WTC11 (cell line): Measurements from ENCODE around the gene ZNF81. TPM values are rescaled to one million over a fixed set of nuclear protein-coding genes. Genes with fewer than 3 reads are reported as not detected.

ENCODE experiments used
- ATAC-seq: fragments of 200-7000 bp; cut with Tn5 transposase; 2 replicates; pipeline ENCODE4 v1.10.0; 2021; ENCODE audit warnings: mild to moderate bottlenecking, moderate library complexity
- CTCF ChIA-PET: fragments of 300-600 bp; sonication (Branson Sonifier 250); formaldehyde crosslinking; loops from one replicate; lab custom pipeline; 2021; ENCODE audit warnings: antibody characterized with exemption; lab: Charles Lee
- POLR2A ChIA-PET: fragments of 350-600 bp; sonication (Branson Sonifier 250); formaldehyde crosslinking; loops from one replicate; lab custom pipeline; 2021; ENCODE audit warnings: antibody characterized with exemption; lab: Charles Lee
- DNase-seq: peaks from one replicate; pipeline ENCODE4 v3.0.0; 2021; ENCODE audit warnings: low spot score
- H3K27ac Mint-ChIP-seq: 2 replicates; pipeline ENCODE4 v1.8.0; 2021; ENCODE audit warnings: mixed read lengths
- H3K27me3 Mint-ChIP-seq: 2 replicates; pipeline ENCODE4 v1.8.0; 2021; ENCODE audit warnings: low read depth, mild to moderate bottlenecking, moderate library complexity, mixed read lengths
- H3K36me3 Mint-ChIP-seq: 2 replicates; pipeline ENCODE4 v1.8.0; 2021; ENCODE audit warnings: mixed read lengths
- H3K4me1 Mint-ChIP-seq: 2 replicates; pipeline ENCODE4 v1.8.0; 2022; ENCODE audit warnings: mixed read lengths
- H3K4me3 Mint-ChIP-seq: 2 replicates; pipeline ENCODE4 v1.8.0; 2021; ENCODE audit warnings: mild to moderate bottlenecking, moderate library complexity, mixed read lengths
- H3K9me3 Mint-ChIP-seq: 2 replicates; pipeline ENCODE4 v1.8.0; 2021; ENCODE audit warnings: mixed read lengths
- ATF6 ChIP-seq: sonication (generic); formaldehyde crosslinking; IDR thresholded peaks from 2 replicates; pipeline ENCODE4 v1.8.1; 2023; ENCODE audit warnings: mild to moderate bottlenecking, missing genetic modification reagents
- CDX4 ChIP-seq: fragments of 250-450 bp; sonication (Bioruptor Pico); IDR thresholded peaks from 2 replicates; pipeline ENCODE4 v1.9.0; 2021; ENCODE audit warnings: moderate library complexity, mild to moderate bottlenecking, inconsistent platforms, borderline replicate concordance
- CREM ChIP-seq: sonication (generic); formaldehyde crosslinking; IDR thresholded peaks from 2 replicates; pipeline ENCODE4 v1.8.1; 2022; ENCODE audit warnings: mild to moderate bottlenecking, missing genetic modification reagents, moderate library complexity
- FOXP4 ChIP-seq: sonication (generic); formaldehyde crosslinking; IDR thresholded peaks from 2 replicates; pipeline ENCODE4 v1.8.0; 2022; ENCODE audit warnings: mild to moderate bottlenecking, missing genetic modification reagents
- HMGXB4 ChIP-seq: sonication (generic); formaldehyde crosslinking; IDR thresholded peaks from 2 replicates; pipeline ENCODE4 v1.8.1; 2023; ENCODE audit warnings: mild to moderate bottlenecking, moderate library complexity, missing genetic modification reagents
- JUN ChIP-seq: sonication (generic); formaldehyde crosslinking; IDR thresholded peaks from 2 replicates; pipeline ENCODE4 v1.8.0; 2023; ENCODE audit warnings: mild to moderate bottlenecking, missing genetic modification reagents
- NR1H2 ChIP-seq: sonication (generic); formaldehyde crosslinking; IDR thresholded peaks from 2 replicates; pipeline ENCODE4 v1.9.0; 2021; ENCODE audit warnings: mild to moderate bottlenecking, moderate library complexity, missing genetic modification reagents
- PREB ChIP-seq: sonication (generic); formaldehyde crosslinking; IDR thresholded peaks from 2 replicates; pipeline ENCODE4 v1.8.1; 2022; ENCODE audit warnings: mild to moderate bottlenecking, missing genetic modification reagents, moderate library complexity, borderline replicate concordance
- PRRX2 ChIP-seq: fragments of 250-450 bp; sonication (Bioruptor Pico); IDR thresholded peaks from 2 replicates; pipeline ENCODE4 v1.8.0; 2021; ENCODE audit warnings: mild to moderate bottlenecking
- RORB ChIP-seq: fragments of 250-450 bp; sonication (Bioruptor Pico); IDR thresholded peaks from 2 replicates; pipeline ENCODE4 v1.9.0; 2021; ENCODE audit warnings: mild to moderate bottlenecking
- SP1 ChIP-seq: sonication (generic); formaldehyde crosslinking; conservative IDR thresholded peaks from 2 replicates; pipeline ENCODE4 v1.8.1; 2022; ENCODE audit warnings: missing genetic modification reagents
- STAT6 ChIP-seq: sonication (generic); formaldehyde crosslinking; conservative IDR thresholded peaks from 2 replicates; pipeline ENCODE4 v1.8.1; 2023; ENCODE audit warnings: mild to moderate bottlenecking, low read depth, missing genetic modification reagents, moderate library complexity
- ZNF121 ChIP-seq: sonication (generic); formaldehyde crosslinking; IDR thresholded peaks from 2 replicates; pipeline ENCODE4 v1.8.0; 2023; ENCODE audit warnings: missing genetic modification reagents
- ZNF219 ChIP-seq: sonication (generic); formaldehyde crosslinking; IDR thresholded peaks from 2 replicates; pipeline ENCODE4 v1.8.0; 2023; ENCODE audit warnings: missing genetic modification reagents, mild to moderate bottlenecking, borderline replicate concordance
- ZNF281 ChIP-seq: sonication (generic); formaldehyde crosslinking; IDR thresholded peaks from 2 replicates; pipeline ENCODE4 v1.8.0; 2023; ENCODE audit warnings: mild to moderate bottlenecking, missing genetic modification reagents
- ZNF416 ChIP-seq: fragments of 250-450 bp; sonication (Bioruptor Pico); IDR thresholded peaks from 2 replicates; pipeline ENCODE4 v1.9.0; 2021; ENCODE audit warnings: mild to moderate bottlenecking, inconsistent platforms
- ZNF512 ChIP-seq: sonication (generic); formaldehyde crosslinking; IDR thresholded peaks from 2 replicates; pipeline ENCODE4 v1.8.1; 2022; ENCODE audit warnings: missing genetic modification reagents, borderline replicate concordance
- ZSCAN18 ChIP-seq: fragments of 250-450 bp; sonication (Bioruptor Pico); IDR thresholded peaks from 2 replicates; pipeline ENCODE4 v2.1.2; 2022; ENCODE audit warnings: mild to moderate bottlenecking, moderate library complexity
- total RNA-seq: library from RNA; stranded (reverse); gene quantifications from 3 replicates; pipeline ENCODE4 v1.2.3, GENCODE V29; 2021

The ZNF81 gene
- total RNA-seq, 1 experiment from 2014 or later, result 12.0 TPM

GRCh38 chrX:47817897-47818296, 18.8 kb upstream of the ZNF81 start:
- ChIA-PET POLR2A (no interaction called here), CTCF (interaction anchor here (1.6 kb wide), 1 partner anchor 14 kb away, joined by 4 read pairs; no protein-coding TSS in a partner anchor)
- Mint-ChIP-seq H3K27ac (peak overlapping the region; percentile 16; the same call in 1 of the 2 replicates), H3K9me3 (peaks cover 28% of the 10 kb centered on the region), H3K4me3 (no peak overlapping the region), H3K4me1 (peaks cover 37% of the 10 kb centered on the region), H3K27me3 (no peaks in the 10 kb centered on the region; the same call in 1 of the 2 replicates), H3K36me3 (peaks cover 31% of the 10 kb centered on the region)
- TF ChIP-seq NR1H2 (CRISPR knock-in tag) (no peak), HMGXB4 (CRISPR knock-in tag) (no peak), ZNF281 (CRISPR knock-in tag) (no peak), CDX4 (CRISPR knock-in tag) (no peak), ZNF416 (CRISPR knock-in tag) (no peak), ATF6 (CRISPR knock-in tag) (no peak), ZNF512 (CRISPR knock-in tag) (no peak), FOXP4 (no peak), RORB (CRISPR knock-in tag) (no peak), CREM (CRISPR knock-in tag) (no peak), JUN (CRISPR knock-in tag) (no peak), ZNF219 (CRISPR knock-in tag) (no peak)
- no peak for DNase-seq
- ATAC-seq, result no peak

- DNase-seq (no peak), ATAC-seq (no peak)
- Mint-ChIP-seq H3K27ac (no peak overlapping the region), H3K9me3 (no peaks in the 10 kb centered on the region), H3K4me1 (peaks cover 19% of the 10 kb centered on the region), H3K4me3 (no peak overlapping the region), H3K36me3 (no peaks in the 10 kb centered on the region), H3K27me3 (no peaks in the 10 kb centered on the region)
- ChIA-PET POLR2A (no interaction called here), CTCF (interaction anchor here (2.3 kb wide), 1 partner anchor 22 kb away, joined by 9 read pairs; no protein-coding TSS in a partner anchor)
- TF ChIP-seq ZSCAN18, result no peak
- no peak for TF ChIP-seq SP1
- TF ChIP-seq STAT6 (CRISPR knock-in tag), result no peak
- TF ChIP-seq ZNF121 (CRISPR knock-in tag), result no peak
- TF ChIP-seq PREB (CRISPR knock-in tag), result no peak
- TF ChIP-seq PRRX2 (CRISPR knock-in tag), result no peak
These were observed 7.7 kb upstream of the ZNF81 start for GRCh38 chrX:47828984-47829383.
